GM19372 (cell line): ENCODE measurements around the gene PARVA.

ENCODE experiments used
- ATAC-seq: cut with Tn5 transposase; IDR thresholded peaks from one replicate; pipeline ENCODE4 v1.9.1; 2021; ENCODE audit warnings: mild to moderate bottlenecking, low read depth, moderate library complexity; ENCODE audit not compliant: unreplicated experiment

The PARVA gene

GRCh38 chr11:12577725-12578644 is 200.6 kb downstream of the PARVA start:
- no peak for ATAC-seq

GRCh38 chr11:12581416-12581815 is 204.0 kb downstream of the PARVA start:
- no peak for ATAC-seq

DNA sequence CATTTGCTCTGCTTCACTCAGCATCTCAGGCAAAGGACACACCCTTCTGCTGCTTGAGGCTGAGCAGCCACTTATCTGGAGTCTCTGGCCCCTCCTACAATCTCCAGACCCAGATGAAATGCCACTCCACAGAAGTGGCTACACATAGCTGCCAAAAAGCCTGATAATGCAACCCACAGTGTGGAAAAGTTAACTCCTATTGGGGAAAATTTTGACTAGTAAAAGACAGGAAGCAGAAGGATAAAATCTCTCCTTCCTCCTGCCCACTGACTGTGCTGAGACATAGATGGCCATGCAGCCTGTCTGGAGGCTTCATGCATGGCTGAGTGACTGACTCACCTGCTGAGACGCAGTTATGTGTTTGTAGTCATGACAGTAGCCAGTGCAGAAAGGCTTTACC is 204.6 kb downstream of the PARVA start:
- ATAC-seq, result no peak
